HepG2 (cell line): Measurements from ENCODE around the gene CNNM3. TPM values are rescaled to one million over a fixed set of nuclear protein-coding genes. Genes with fewer than 3 reads are reported as not detected.

Source experiments
- ARNTL ChIP-seq: sonication (generic); formaldehyde crosslinking; IDR thresholded peaks from 2 replicates; pipeline ENCODE4 v1.4.0; 2020; ENCODE audit warnings: mild to moderate bottlenecking, missing genetic modification reagents
- HBP1 ChIP-seq: IDR thresholded peaks from 2 replicates; pipeline ENCODE4 v1.6.1; 2016; ENCODE audit warnings: low read depth, control low read depth
- NONO ChIP-seq, 2 experiments: fragments of 450-650 bp in 1 of 2; sonication (generic) in 1 of 2; formaldehyde crosslinking in 1 of 2; IDR thresholded peaks in 1 of 2; conservative IDR thresholded peaks in 1 of 2; 2 replicates each; pipeline versions ENCODE4 v1.6.1 to v1.8.0; 2017 to 2022; ENCODE audit warnings: mild to moderate bottlenecking in 1 of 2, missing genetic modification reagents in 1 of 2, moderate library complexity in 1 of 2
- SYNCRIP ChIP-seq: fragments of 200-400 bp; formaldehyde crosslinking; IDR thresholded peaks from 2 replicates; pipeline ENCODE4 v1.6.1; 2018; ENCODE audit warnings: mild to moderate bottlenecking, low read depth, low read length; ENCODE audit not compliant: insufficient read depth
- THYN1 ChIP-seq: sonication (generic); formaldehyde crosslinking; IDR thresholded peaks from 2 replicates; pipeline ENCODE4 v1.8.1; 2023; ENCODE audit warnings: low read depth, mild to moderate bottlenecking, moderate library complexity, missing genetic modification reagents, borderline replicate concordance
- ZNF333 ChIP-seq: sonication (generic); formaldehyde crosslinking; IDR thresholded peaks from 2 replicates; pipeline ENCODE4 v1.4.0; 2020; ENCODE audit warnings: mild to moderate bottlenecking, missing genetic modification reagents, borderline replicate concordance
- ZNF343 ChIP-seq: sonication (generic); formaldehyde crosslinking; IDR thresholded peaks from 2 replicates; pipeline ENCODE4 v1.4.0; 2020; ENCODE audit warnings: mild to moderate bottlenecking, missing genetic modification reagents
- ZNF552 ChIP-seq: sonication (generic); formaldehyde crosslinking; IDR thresholded peaks from 2 replicates; pipeline ENCODE4 v1.9.0; 2022; ENCODE audit warnings: missing genetic modification reagents, mild to moderate bottlenecking, borderline replicate concordance
- ZSCAN12 ChIP-seq: sonication (generic); formaldehyde crosslinking; IDR thresholded peaks from 2 replicates; pipeline ENCODE4 v1.9.0; 2021; ENCODE audit warnings: mild to moderate bottlenecking, missing genetic modification reagents
- ZSCAN21 ChIP-seq: sonication (generic); formaldehyde crosslinking; IDR thresholded peaks from 2 replicates; pipeline ENCODE4 v1.8.0; 2022; ENCODE audit warnings: mild to moderate bottlenecking, missing genetic modification reagents, moderate library complexity, borderline replicate concordance
- ZSCAN9 ChIP-seq: IDR thresholded peaks from 2 replicates; pipeline ENCODE4 v1.6.1; 2016; ENCODE audit warnings: borderline replicate concordance
- polyA plus RNA-seq, 8 experiments: library from polyadenylated mRNA; depleted of rRNA in 3 of 8; stranded (reverse) in 7 of 8; unstranded in 1 of 8; fragments of >200 nt; fragmentation: Illumina TruSeq in 4 of 8; extraction: Trizol in 4 of 8; gene quantifications; 2 replicates each; pipeline versions ENCODE4 v1.2.1 to v1.2.3, GENCODE V29; 2011 to 2016; ENCODE audit warnings: low read depth in 4 of 8, missing spikeins in 1 of 8, mixed read lengths in 1 of 8; ENCODE audit not compliant: insufficient read depth in 1 of 8
- total RNA-seq, 5 experiments: library from RNA; depleted of rRNA; stranded (reverse); fragments of >200 nt; fragmentation: Illumina TruSeq; extraction: Trizol; gene quantifications; 2 replicates each; pipeline ENCODE4 v1.2.3, GENCODE V29; 2016; ENCODE audit warnings: low read depth in 1 of 5
- TF ChIP-seq, protein P1 (sequence below): IDR thresholded peaks from 2 replicates; pipeline ENCODE4 v1.6.1; 2016; ENCODE audit warnings: low read depth, missing genetic modification reagents, missing compliant biosample characterization

The CNNM3 gene
- total and polyA plus RNA-seq, 2 of the 13 experiments (the other 11 are each of a cell fraction or from before 2014, with no cell fraction given): 21.2 to 27.9 TPM

DNA sequence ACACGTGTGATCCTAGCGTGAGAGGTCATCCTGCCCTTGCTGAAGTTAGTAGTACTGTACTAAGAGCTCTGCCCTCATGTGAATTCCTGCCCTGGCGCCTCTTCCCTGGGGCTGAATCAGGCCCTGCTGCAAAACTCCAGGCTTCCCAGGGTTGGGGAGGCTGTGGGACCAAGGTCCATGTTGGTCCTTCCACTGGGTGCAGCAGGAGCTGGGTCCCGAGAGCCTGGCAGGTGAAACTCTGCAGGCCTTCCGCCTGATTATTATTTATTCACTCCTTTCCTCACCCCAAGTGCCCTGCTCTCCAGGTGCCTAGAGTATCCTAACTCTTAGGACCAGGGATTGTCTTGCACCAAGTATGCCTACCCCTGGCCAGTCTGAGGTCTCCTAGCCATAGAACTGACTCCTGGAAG, 5.3 kb upstream of the CNNM3 start (continued):
- TF ChIP-seq HBP1 (CRISPR knock-in tag) (no peak), ARNTL (peak; percentile 81; the same call in 1 of the 2 replicates), ZNF343 (CRISPR knock-in tag) (peak; percentile 89; the same call in 1 of the 2 replicates), THYN1 (CRISPR knock-in tag) (no peak), ZSCAN9 (CRISPR knock-in tag) (0 out of 2 replicates have a peak, but pooled peaks have one; percentile 27), NONO (IDR thresholded peaks at IDR 0.05) (no peak), NONO (CRISPR knock-in tag; conservative IDR thresholded peaks at IDR 0.05) (no peak), ZNF333 (CRISPR knock-in tag) (no peak), ZSCAN12 (no peak), SYNCRIP (no peak), ZSCAN21 (CRISPR knock-in tag) (no peak), ZNF552 (no peak)
- TF ChIP-seq, protein P1, sequence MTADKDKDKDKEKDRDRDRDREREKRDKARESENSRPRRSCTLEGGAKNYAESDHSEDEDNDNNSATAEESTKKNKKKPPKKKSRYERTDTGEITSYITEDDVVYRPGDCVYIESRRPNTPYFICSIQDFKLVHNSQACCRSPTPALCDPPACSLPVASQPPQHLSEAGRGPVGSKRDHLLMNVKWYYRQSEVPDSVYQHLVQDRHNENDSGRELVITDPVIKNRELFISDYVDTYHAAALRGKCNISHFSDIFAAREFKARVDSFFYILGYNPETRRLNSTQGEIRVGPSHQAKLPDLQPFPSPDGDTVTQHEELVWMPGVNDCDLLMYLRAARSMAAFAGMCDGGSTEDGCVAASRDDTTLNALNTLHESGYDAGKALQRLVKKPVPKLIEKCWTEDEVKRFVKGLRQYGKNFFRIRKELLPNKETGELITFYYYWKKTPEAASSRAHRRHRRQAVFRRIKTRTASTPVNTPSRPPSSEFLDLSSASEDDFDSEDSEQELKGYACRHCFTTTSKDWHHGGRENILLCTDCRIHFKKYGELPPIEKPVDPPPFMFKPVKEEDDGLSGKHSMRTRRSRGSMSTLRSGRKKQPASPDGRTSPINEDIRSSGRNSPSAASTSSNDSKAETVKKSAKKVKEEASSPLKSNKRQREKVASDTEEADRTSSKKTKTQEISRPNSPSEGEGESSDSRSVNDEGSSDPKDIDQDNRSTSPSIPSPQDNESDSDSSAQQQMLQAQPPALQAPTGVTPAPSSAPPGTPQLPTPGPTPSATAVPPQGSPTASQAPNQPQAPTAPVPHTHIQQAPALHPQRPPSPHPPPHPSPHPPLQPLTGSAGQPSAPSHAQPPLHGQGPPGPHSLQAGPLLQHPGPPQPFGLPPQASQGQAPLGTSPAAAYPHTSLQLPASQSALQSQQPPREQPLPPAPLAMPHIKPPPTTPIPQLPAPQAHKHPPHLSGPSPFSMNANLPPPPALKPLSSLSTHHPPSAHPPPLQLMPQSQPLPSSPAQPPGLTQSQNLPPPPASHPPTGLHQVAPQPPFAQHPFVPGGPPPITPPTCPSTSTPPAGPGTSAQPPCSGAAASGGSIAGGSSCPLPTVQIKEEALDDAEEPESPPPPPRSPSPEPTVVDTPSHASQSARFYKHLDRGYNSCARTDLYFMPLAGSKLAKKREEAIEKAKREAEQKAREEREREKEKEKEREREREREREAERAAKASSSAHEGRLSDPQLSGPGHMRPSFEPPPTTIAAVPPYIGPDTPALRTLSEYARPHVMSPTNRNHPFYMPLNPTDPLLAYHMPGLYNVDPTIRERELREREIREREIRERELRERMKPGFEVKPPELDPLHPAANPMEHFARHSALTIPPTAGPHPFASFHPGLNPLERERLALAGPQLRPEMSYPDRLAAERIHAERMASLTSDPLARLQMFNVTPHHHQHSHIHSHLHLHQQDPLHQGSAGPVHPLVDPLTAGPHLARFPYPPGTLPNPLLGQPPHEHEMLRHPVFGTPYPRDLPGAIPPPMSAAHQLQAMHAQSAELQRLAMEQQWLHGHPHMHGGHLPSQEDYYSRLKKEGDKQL: no peak
- TF ChIP-seq, all 625 proteins: peak for 116
